Measurements from ENCODE around the gene PCARE.

DNA sequence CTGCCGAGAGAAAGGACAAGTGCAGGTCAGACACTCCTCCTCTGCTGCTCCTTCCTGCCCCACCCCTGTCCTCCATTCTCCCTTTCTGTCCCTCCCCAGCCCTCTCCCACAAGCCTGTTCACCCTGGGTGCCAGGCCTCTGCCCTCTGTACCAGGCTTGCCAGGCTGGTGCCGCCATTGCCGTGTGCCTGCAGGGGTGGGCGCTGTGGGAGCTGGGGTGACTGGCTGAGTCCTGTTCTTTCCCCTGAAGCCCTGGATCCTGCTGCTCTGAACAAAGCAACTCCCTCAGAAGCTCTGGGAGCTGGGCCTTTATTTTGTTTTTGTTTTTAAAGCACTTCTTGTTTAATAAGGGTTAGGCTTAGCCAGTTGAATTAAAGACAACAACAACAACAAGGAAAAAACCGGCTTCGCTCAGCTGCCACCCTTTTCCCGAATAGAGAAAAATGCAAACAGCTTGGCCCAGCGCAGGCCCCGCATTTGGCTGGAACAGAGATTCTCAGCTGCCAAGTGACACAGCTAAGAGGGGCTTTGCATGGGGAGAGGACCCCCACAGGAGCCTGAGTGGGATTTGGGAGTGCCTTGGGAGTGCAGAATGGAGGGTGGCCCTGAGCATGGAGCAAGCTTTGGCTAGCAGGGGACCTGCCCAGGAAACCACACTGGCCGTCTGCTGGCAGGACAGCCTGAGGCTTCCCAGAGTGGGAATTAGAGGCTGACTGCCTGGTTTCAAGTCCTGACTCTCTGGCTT is 9.1 kb downstream of the PCARE start:
- TF ChIP-seq, protein P1, sequence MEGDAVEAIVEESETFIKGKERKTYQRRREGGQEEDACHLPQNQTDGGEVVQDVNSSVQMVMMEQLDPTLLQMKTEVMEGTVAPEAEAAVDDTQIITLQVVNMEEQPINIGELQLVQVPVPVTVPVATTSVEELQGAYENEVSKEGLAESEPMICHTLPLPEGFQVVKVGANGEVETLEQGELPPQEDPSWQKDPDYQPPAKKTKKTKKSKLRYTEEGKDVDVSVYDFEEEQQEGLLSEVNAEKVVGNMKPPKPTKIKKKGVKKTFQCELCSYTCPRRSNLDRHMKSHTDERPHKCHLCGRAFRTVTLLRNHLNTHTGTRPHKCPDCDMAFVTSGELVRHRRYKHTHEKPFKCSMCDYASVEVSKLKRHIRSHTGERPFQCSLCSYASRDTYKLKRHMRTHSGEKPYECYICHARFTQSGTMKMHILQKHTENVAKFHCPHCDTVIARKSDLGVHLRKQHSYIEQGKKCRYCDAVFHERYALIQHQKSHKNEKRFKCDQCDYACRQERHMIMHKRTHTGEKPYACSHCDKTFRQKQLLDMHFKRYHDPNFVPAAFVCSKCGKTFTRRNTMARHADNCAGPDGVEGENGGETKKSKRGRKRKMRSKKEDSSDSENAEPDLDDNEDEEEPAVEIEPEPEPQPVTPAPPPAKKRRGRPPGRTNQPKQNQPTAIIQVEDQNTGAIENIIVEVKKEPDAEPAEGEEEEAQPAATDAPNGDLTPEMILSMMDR (IDR thresholded peaks at IDR 0.05): no peak
- TF ChIP-seq POLR2A (IDR thresholded peaks at IDR 0.05): no peak
